Renal pelvis (tissue), 4 donors: ENCODE measurements around the gene MOB3B. TPM values are rescaled to one million over a fixed set of nuclear protein-coding genes. Genes with fewer than 3 reads are reported as not detected.
"Not testable (repeated sequence)": the region's sequence is repeated elsewhere in the genome, so short reads cannot be mapped to it uniquely, and the experiment has no call there.

Source experiments
- DNase-seq: peaks from one replicate; pipeline ENCODE4 v3.0.0-alpha.2; 2013
- polyA plus RNA-seq, 3 donors: library from polyadenylated mRNA; unstranded; fragments of 120-200 nt; gene quantifications; one replicate each; pipeline ENCODE4 v1.2.1, GENCODE V29; 2013; ENCODE audit not compliant: insufficient read length in 3 of 3

The MOB3B gene
- polyA plus RNA-seq, 3 donors = 22.2 to 25.4 (median 23.7) TPM

DNA sequence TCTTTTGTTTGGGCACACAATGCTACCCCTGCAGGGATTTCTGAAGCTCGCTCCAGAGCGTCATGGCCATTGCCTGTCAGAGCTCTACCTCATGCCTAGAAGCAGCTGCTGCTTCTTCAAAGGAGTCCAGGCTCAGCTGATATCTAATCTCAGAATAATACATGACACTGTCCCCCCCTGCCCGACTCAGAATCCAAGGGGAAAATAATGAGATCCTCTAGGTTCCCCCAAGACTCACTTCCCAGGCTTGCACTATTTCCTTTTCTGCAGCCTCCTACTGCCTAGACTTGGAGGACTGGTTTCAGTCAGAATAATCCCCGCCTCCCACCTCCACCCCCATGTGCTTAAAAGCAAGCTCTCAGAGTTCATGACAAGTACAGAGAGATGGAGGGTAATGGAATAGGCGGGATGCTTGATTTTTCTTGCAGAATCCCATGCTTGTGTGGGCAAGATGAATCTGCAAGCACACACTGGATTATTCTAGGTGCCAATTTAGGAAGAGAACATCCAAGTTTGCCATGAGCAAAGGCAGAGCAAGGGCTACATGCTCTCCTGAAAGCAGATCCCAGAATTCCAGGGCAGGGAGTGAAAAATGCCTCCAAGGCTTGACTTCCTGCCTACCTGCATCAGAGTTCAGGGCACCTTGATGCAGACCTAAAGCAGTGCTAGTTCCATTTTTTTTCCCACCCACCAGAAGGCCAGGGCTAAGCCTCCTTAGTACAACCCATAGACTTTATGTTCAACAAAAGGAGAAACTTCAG lies 102.9 kb downstream of the MOB3B start:
- no peak for DNase-seq

GRCh38 chr9:27425827-27426510 lies 103.6 kb downstream of the MOB3B start:
- DNase-seq = no peak

- no peak for DNase-seq
Observed at GRCh38 chr9:27423915-27424710, 105.5 kb downstream of the MOB3B start.

GRCh38 chr9:27422279-27422834 lies 107.3 kb downstream of the MOB3B start:
- no peak for DNase-seq

GRCh38 chr9:27421577-27421976 lies 108.0 kb downstream of the MOB3B start:
- DNase-seq = no peak

DNA sequence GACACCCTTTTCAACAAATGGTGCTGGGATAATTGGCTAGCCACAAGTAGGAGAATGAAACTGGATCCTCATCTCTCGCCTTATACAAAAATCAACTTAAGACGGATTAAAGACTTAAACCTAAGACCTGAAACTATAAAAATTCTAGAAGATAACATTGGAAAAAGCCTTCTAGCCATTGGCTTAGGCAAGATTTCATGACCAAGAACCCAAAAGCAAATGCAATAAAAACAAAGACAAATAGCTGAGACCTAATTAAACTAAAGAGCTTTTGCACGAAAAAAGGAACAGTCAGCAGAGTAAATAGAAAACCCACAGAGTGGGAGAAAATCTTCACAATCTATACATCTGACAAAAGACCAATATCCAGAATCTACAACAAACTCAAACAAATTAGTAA lies 110.1 kb downstream of the MOB3B start:
- DNase-seq = not testable (repeated sequence)

GRCh38 chr9:27414220-27414761 lies 115.3 kb downstream of the MOB3B start:
- peak; percentile 88 for DNase-seq

DNA sequence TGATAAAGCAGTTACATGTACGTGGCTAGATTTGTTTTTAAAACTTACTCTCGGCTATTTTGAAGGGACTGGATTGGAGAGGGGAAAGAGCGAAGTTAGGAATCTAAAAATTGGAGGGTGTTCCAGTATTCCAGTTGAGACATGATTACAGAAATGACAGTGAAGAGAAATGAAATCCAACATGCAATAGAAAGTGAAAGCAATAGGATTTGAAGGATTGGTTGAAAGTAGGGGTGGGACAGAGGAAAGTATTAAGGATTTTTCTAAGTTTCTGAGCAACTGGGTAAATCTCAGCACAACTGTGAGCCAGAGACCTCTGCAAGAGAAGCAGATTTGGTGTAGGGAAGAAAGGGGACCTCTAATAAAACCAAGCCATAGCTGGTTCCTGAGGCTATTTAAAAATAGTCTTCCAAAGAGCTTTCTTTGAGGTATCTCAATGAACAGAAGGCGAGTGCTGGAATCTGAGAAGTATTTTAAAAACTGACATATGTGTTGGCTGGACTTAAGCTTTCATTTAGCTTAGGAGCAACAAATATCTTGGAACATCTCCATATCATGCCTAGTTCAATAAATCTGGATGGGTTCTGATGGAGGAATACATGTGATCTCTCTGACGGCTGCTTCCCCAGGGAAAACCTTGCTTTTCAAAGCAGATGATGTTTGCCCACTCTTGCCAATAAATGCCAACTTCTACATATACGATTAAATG lies 115.9 kb downstream of the MOB3B start:
- DNase-seq = no peak

DNA sequence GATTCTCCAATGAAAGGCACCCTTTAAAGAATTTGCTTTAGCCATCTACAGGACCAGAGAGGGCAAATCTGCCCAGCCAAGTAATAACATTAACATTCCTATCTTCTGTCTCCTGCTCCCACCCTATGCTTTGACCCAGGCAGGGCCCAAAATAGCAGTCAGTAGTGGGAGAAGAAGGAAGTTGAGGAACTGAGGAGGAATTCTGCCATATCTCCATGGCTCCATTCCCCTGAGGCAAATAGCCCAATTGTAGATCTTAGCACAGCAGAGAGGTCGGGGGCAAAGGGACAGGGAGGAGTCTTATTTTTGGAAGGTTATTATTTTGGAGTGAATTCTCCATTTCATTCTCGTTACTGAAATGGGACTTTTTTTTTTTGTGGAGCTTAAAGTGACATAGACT lies 116.7 kb downstream of the MOB3B start:
- DNase-seq = no peak

DNA sequence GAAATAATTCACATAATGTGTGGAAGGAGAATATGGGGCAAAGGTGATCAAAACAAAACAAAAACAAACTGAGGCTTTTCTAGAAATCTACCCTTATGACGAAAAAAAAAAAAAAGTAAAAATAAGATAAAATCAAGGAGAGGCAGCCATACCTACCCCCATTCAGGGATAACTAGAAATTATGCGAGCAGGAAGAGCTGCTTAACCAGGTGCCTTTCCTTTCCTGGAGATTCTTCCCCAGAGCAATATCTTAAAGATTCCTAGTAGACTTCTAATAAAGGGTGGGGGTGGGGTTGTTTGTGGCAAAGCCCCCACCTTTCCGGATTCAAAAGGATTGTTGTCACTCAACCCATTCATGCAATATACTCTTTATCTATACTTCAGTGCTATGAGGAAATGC lies 117.5 kb downstream of the MOB3B start:
- no peak for DNase-seq

GRCh38 chr9:27408482-27408881 lies 121.1 kb downstream of the MOB3B start:
- DNase-seq = no peak

DNA sequence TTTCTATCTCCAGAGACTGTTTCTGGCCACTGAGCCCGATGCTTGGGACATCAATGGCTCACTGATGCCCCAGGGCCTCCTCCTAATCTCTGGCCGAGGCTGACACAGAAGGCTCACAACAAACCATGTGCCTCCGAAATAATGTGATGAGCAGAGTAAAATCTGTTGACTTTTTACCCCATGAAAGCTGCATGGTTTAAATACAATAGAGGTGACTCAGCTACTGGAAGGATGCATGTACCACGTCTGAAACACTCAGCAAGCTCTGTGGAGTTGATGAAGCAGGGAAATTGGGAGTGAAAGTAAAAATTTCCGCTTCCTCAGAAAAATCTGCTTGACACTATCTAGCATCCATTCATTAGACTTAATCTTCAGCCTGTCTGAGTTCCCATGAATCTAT lies 121.6 kb downstream of the MOB3B start:
- DNase-seq = no peak

DNA sequence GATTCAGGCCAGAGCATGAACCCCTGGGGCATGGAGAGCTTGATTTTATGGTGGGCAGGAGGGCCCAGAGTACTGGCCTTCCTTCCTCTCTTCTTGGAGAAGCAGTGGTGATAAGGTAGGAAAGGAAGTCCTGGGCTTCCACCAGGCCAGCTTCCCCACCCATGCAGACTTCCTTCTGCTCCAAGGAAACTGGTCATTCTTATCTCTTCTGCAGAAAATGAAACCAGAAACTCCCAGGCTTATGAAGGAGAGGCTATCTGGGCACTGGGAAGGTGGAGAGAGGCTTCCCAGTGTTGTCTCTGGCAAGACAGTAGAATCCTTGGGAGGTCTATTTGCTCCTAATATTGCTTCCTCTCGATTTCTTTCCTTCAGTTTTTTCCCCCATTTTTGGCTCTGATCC lies 122.1 kb downstream of the MOB3B start:
- DNase-seq = no peak

- DNase-seq = no peak
Observed at GRCh38 chr9:27404661-27405060, 125.0 kb downstream of the MOB3B start.

DNA sequence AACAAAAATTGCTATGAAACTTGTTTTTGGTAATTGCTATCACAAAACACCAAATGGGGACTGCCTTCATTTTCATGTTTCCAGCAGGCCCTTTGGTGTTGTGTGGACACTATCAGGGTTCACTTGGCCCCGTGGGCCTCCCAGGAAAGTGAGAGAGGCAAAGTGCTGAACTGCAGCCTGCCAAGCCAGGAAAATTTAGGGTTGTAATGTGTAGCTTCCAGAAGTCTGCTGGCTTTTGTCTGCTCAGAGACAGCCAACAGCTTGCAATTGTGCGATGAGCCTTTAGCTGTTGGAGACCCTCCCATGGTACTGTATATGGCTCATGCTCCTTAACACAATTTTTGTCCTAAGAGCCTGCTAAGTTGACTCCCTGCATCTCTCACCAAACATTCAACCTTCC lies 127.0 kb downstream of the MOB3B start:
- DNase-seq = no peak

DNA sequence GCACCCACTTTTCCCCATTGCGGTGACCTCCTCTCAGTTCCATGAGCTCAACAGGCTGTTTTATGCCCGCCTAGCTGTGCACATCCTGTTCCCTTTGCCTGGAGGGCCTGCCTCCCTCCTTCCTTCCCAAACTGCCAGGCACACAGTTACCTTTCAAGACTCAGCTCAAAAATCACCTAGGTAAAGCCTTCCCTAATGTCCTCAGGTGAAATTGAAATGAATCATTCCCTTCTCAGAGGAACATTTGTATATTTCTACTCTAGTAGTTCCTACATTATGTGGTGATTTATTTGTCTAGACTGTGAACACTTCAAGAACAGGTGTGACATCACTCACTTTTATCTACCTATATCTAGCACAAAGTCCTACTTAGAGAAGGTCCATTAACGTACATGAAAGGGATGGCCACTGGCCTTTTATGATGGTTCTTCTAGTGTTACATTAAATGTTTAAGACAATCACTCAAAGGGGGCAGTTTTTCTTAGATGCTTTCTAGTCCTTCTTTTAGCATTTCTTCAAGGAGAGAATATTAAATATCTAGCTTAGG lies 129.2 kb downstream of the MOB3B start:
- peak; percentile 57 for DNase-seq

DNA sequence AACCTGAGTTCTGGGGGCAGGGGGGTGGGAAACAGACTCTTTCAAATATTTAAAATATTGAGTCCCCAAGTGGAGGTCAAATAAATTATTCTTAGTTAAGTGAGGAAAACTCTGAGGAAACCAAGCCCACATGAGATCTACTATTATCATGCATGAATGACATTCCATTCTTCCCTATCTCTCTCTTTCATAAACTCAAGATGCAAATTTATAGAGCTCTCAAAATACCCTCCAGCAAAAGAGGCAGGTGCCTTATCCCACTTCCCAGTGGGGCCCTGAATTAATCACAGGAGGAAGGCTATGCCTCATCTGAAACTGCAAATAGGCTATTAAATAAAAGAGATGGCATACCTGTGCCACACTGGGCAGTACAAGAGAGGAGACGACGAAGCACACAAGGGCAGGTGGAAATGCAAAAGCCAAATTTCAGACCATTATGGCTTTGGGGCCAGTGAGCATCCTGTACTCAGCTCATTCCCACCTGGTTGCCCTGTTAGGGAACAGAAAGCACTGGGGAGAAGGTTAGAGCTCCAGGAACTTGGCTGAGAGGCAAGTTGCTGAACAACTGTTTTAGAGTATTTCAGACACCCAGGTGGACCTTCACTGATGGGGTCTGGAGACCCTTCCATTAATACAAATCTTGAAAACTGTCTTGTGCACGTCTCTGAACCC lies 130.5 kb downstream of the MOB3B start:
- DNase-seq = no peak

GRCh38 chr9:27396495-27396894 lies 133.1 kb downstream of the MOB3B start:
- no peak for DNase-seq

DNA sequence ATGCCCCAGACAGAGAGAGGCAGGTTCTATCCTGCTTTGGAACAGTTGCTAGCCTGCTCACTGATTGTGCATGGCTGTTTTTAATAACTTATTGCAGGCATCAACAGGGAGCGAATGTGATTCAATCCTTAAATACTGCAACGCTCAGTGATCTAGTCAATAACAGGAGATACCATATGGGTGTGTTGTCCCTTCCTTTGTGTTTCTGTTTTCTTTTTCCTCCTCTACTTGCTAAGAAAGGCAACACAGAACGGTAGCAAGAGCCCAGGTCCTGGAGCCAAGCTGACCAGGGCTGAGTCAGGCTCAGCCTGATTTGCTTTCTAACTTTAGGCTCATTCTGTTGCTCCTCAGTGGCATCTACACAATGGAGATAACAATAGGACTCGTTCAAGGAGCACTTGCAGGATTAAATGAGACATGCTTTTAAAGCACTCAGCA lies 134.1 kb downstream of the MOB3B start:
- DNase-seq = no peak

- no peak for DNase-seq
Observed at GRCh38 chr9:27394826-27395201, 134.8 kb downstream of the MOB3B start.
